ENCODE measurements around the gene MEGF8. TPM values are rescaled to one million over a fixed set of nuclear protein-coding genes. Genes with fewer than 3 reads are reported as not detected.

Gene MEGF8
- total RNA-seq, 1 donor from 2014 or later, result 11.7 TPM

GRCh38 chr19:42301646-42302203 is 23.7 kb upstream of the MEGF8 start, which contains the start of gene PRR19:
Gene PRR19 (plus strand): TSS chr19:42302132. CDS start chr19:42309585, 7,453 bp downstream.
- no peak for DNase-seq (ENCODE audit: low spot score)
- peak; percentile 3 for ATAC-seq

- ATAC-seq, result no peak
- DNase-seq (ENCODE audit: low spot score), result no peak
Measured at GRCh38 chr19:42303101-42303464, 22.4 kb upstream of the MEGF8 start.

GRCh38 chr19:42303876-42304275 is 21.6 kb upstream of the MEGF8 start:
- no peak for DNase-seq (ENCODE audit: low spot score)
- no peak for ATAC-seq

GRCh38 chr19:42306646-42307045 is 18.8 kb upstream of the MEGF8 start:
- no peak for DNase-seq (ENCODE audit: low spot score)
- no peak for ATAC-seq

- ATAC-seq (no peak), DNase-seq (ENCODE audit: low spot score) (no peak)
Measured at GRCh38 chr19:42309686-42310085, 15.7 kb upstream of the MEGF8 start.

- no peak for ATAC-seq
- no peak for DNase-seq (ENCODE audit: low spot score)
Measured at GRCh38 chr19:42311657-42312056, 13.8 kb upstream of the MEGF8 start.

- DNase-seq (ENCODE audit: low spot score) (no peak), ATAC-seq (no peak)
Measured at GRCh38 chr19:42312370-42312769, 13.1 kb upstream of the MEGF8 start.

- peak; percentile 80 for ATAC-seq
- no peak for DNase-seq (ENCODE audit: low spot score)
Measured at GRCh38 chr19:42313096-42313839, 12.2 kb upstream of the MEGF8 start, which contains the start of gene TMEM145. Gene TMEM145 (plus strand): TSS chr19:42313309. CDS start chr19:42313377, 68 bp downstream.

- DNase-seq (ENCODE audit: low spot score) (no peak), ATAC-seq (no peak)
Measured at GRCh38 chr19:42313840-42314755, 11.3 kb upstream of the MEGF8 start.

GRCh38 chr19:42315024-42315423 is 10.4 kb upstream of the MEGF8 start:
- no peak for ATAC-seq
- DNase-seq (ENCODE audit: low spot score), result no peak

- ATAC-seq, result peak; percentile 47
- DNase-seq (ENCODE audit: low spot score), result no peak
Measured at GRCh38 chr19:42316223-42317211, 8.9 kb upstream of the MEGF8 start.

GRCh38 chr19:42317535-42317934 is 7.9 kb upstream of the MEGF8 start:
- no peak for DNase-seq (ENCODE audit: low spot score)
- no peak for ATAC-seq

- no peak for ATAC-seq
Measured at GRCh38 chr19:42322305-42322704, 3.1 kb upstream of the MEGF8 start.

GRCh38 chr19:42323473-42323851 is 2.0 kb upstream of the MEGF8 start:
- DNase-seq (ENCODE audit: low spot score), result no peak
- no peak for ATAC-seq

More at GRCh38 chr19:42322305-42322704, 3.1 kb upstream of the MEGF8 start:
- DNase-seq (ENCODE audit: low spot score), result no peak

GRCh38 chr19:42323852-42324654 is 1.4 kb upstream of the MEGF8 start:
- ATAC-seq (no peak), DNase-seq (ENCODE audit: low spot score) (no peak)

GRCh38 chr19:42324655-42325307 is 654 bp upstream of the MEGF8 start:
- DNase-seq (ENCODE audit: low spot score) (no peak), ATAC-seq (no peak)

- peak; percentile 15 for ATAC-seq
- no peak for DNase-seq (ENCODE audit: low spot score)
Measured at GRCh38 chr19:42325896-42326771, 699 bp downstream of the MEGF8 start.

- DNase-seq (ENCODE audit: low spot score), result no peak
- ATAC-seq, result no peak
Measured at GRCh38 chr19:42326969-42327368, 1.5 kb downstream of the MEGF8 start.

All from left lobe of liver (tissue), 2 donors.